Psoas muscle (tissue), 8 donors: ENCODE results near the gene FGF1. TPM values are rescaled to one million over a fixed set of nuclear protein-coding genes. Genes with fewer than 3 reads are reported as not detected.

Experiments used
- ATAC-seq, 4 donors: fragments of 200-7000 bp; cut with Tn5 transposase; one replicate each; pipeline ENCODE4 v1.9.1; 2020; ENCODE audit warnings: moderate library complexity in 3 of 4, mild to moderate bottlenecking in 2 of 4
- DNase-seq, 2 donors: peaks; one replicate each; pipeline ENCODE4 v3.0.0-alpha.2; 2020
- H3K27ac ChIP-seq: fragments of 200-600 bp; one replicate; pipeline ENCODE4 v1.8.0; 2022
- H3K27me3 ChIP-seq, 3 donors: fragments of 200-600 bp in 1 of 3; one replicate each; pipeline versions ENCODE4 v1.6.1 to v1.8.0; 2013 to 2022; ENCODE audit warnings: low read length in 2 of 3, mild to moderate bottlenecking in 2 of 3, moderate library complexity in 1 of 3; ENCODE audit not compliant: insufficient read depth in 3 of 3
- H3K36me3 ChIP-seq, 2 donors: fragments of 200-600 bp in 1 of 2; one replicate each; pipeline versions ENCODE4 v1.6.1 to v1.8.0; 2013 to 2022; ENCODE audit warnings: low read depth in 1 of 2, mild to moderate bottlenecking in 1 of 2, moderate library complexity in 1 of 2; ENCODE audit not compliant: insufficient read depth in 1 of 2
- H3K4me1 ChIP-seq: fragments of 200-600 bp; one replicate; pipeline ENCODE4 v1.8.0; 2022
- H3K4me3 ChIP-seq: fragments of 200-600 bp; one replicate; pipeline ENCODE4 v1.8.0; 2022; ENCODE audit warnings: mild to moderate bottlenecking
- H3K9me3 ChIP-seq: fragments of 200-600 bp; one replicate; pipeline ENCODE4 v1.8.0; 2022
- CTCF ChIP-seq: fragments of 200-600 bp; IDR thresholded peaks from one replicate; pipeline ENCODE4 v1.8.0; 2022; ENCODE audit warnings: antibody characterized with exemption
- WGBS, 3 donors: extraction: QIAGEN DNeasy Blood & Tissue Kit; methylation state at CpG; one replicate each; pipeline versions ENCODE4 v1.1.6 to v1.1.7; 2013; 5-methylcytosine and 5-hydroxymethylcytosine counted together
- intact Hi-C, 2 donors: fragments of 100-400 bp; cut with DNase I; formaldehyde crosslinking; loops; one replicate each; pipeline versions ENCODE4 v1.11.0 to v1.14.2; 2022
- polyA plus RNA-seq, 3 donors: library from polyadenylated mRNA; stranded (reverse); fragments of 200-250 nt; gene quantifications; one replicate each; pipeline ENCODE4 v1.2.3, GENCODE V29; 2013
- total RNA-seq, 4 donors: library from RNA; stranded (reverse); fragmentation: NEBNext Ultra II Directional in 2 of 4; extraction: Animal tissue kit (Norgen Biotek cat#: 25700) in 2 of 4; gene quantifications; one replicate each; pipeline versions ENCODE4 v1.2.1 to v1.2.4, GENCODE V29; 2021 to 2023
- donor health status: healthy with polysubstance abuse.
- donor health status: DM: no; HTN: no; CAD: no; lungs with moderate emphysema.
- donor health status: Bipolar disorder and iron deficiency.
- donor health status: healthy.
- donor health status: DM: yes; HTN: yes; CAD: no.
- donor health status: DM: no; HTN: no; CAD: no.
- donor health status: DM: no; HTN: no; CAD: no.
- donor health status: DM: yes; HTN: yes; CAD: no.

Gene FGF1
- total and polyA plus RNA-seq, 7 donors, result 0.34 to 7.1 (median 1.00) TPM

GRCh38 chr5:142724821-142725220 lies 38.9 kb upstream of the FGF1 start:
- WGBS, 3 donors, result 94 to 96% (median 94%) methylated on average over 9 of the region's 9 CpGs
- no peak overlapping the region for H3K4me3 ChIP-seq
- DNase-seq (no peak), ATAC-seq (no peak)
- no peaks in the 10 kb centered on the region for H3K36me3 ChIP-seq
- intact Hi-C loops, result no loop called here
- no peaks in the 10 kb centered on the region for H3K9me3 ChIP-seq
- TF ChIP-seq CTCF, result no peak
- H3K27ac ChIP-seq, result no peak overlapping the region
- H3K27me3 ChIP-seq, result no peaks in the 10 kb centered on the region
- H3K4me1 ChIP-seq, result peaks cover 13% of the 10 kb centered on the region

- intact Hi-C loops, result no loop called here
- Histone ChIP-seq H3K36me3 (no peaks in the 10 kb centered on the region), H3K4me3 (no peak overlapping the region), H3K27ac (no peak overlapping the region), H3K4me1 (peaks cover 13% of the 10 kb centered on the region), H3K9me3 (no peaks in the 10 kb centered on the region), H3K27me3 (peaks cover 0 to 4% (median 0%) of the 10 kb centered on the region in 3 donors)
- 72 to 94% (median 75%) methylated on average over 4 of the region's 4 CpGs for WGBS, 3 donors
- DNase-seq (no peak), ATAC-seq (no peak)
- TF ChIP-seq CTCF, result no peak
Observed at GRCh38 chr5:142722896-142723295, 37.0 kb upstream of the FGF1 start.

- Histone ChIP-seq H3K27me3 (peaks cover 0 to 4% (median 0%) of the 10 kb centered on the region in 3 donors), H3K27ac (no peak overlapping the region), H3K36me3 (no peaks in the 10 kb centered on the region), H3K4me3 (no peak overlapping the region), H3K4me1 (peaks cover 13% of the 10 kb centered on the region), H3K9me3 (no peaks in the 10 kb centered on the region)
- ATAC-seq, result no peak
- 82 to 91% (median 89%) methylated on average over 6 of the region's 6 CpGs for WGBS, 3 donors
- TF ChIP-seq CTCF, result no peak
- intact Hi-C loops, result no loop called here
- DNase-seq, result no peak
Observed at GRCh38 chr5:142722146-142722545, 36.3 kb upstream of the FGF1 start.

- Histone ChIP-seq H3K9me3 (no peaks in the 10 kb centered on the region), H3K36me3 (no peaks in the 10 kb centered on the region), H3K27me3 (peaks cover 0 to 4% (median 0%) of the 10 kb centered on the region in 3 donors), H3K4me1 (peaks cover 3% of the 10 kb centered on the region), H3K27ac (no peak overlapping the region), H3K4me3 (no peak overlapping the region)
- DNase-seq (no peak), ATAC-seq (peak in 3 of 4 donors; percentile 66 to 71 (median 69))
- intact Hi-C loops, result no loop called here
- TF ChIP-seq CTCF, result no peak
- 42 to 55% (median 46%) methylated on average over 13 of the region's 13 CpGs for WGBS, 3 donors
Observed at GRCh38 chr5:142720641-142721271, 34.9 kb upstream of the FGF1 start.

GRCh38 chr5:142719836-142720370 lies 34.0 kb upstream of the FGF1 start:
- WGBS, 3 donors, result 81 to 86% (median 83%) methylated on average over 8 of the region's 8 CpGs

More at GRCh38 chr5:142719836-142720370, 34.0 kb upstream of the FGF1 start:
- Histone ChIP-seq H3K4me3 (no peak overlapping the region), H3K4me1 (no peaks in the 10 kb centered on the region), H3K27ac (no peak overlapping the region), H3K36me3 (no peaks in the 10 kb centered on the region), H3K9me3 (no peaks in the 10 kb centered on the region), H3K27me3 (peaks cover 0 to 4% (median 0%) of the 10 kb centered on the region in 3 donors)
- intact Hi-C loops, result loop anchor here in 1 of 2 donors (5.0 kb wide), 1 partner anchor 162 kb away; no protein-coding TSS in a partner anchor
- no peak for DNase-seq
- no peak for TF ChIP-seq CTCF
- ATAC-seq, result no peak
